Endothelial cell of umbilical vein (primary cell): ENCODE results near the gene EFNB3. TPM values are rescaled to one million over a fixed set of nuclear protein-coding genes. Genes with fewer than 3 reads are reported as not detected.

Source experiments
- BruUV-seq: library from RNA; stranded (reverse); fragments of 400-500 nt; replicated peaks from 2 replicates; lab custom pipeline; 2021; lab: Mats Ljungman, UMichigan
- CTCF ChIA-PET: fragments of 300-600, 350-600 bp; sonication (Branson Sonifier 250); formaldehyde crosslinking; loops from one replicate; lab custom pipeline; 2021; ENCODE audit warnings: antibody characterized with exemption, inconsistent platforms; lab: Charles Lee
- POLR2A ChIA-PET: fragments of 300-600, 350-600 bp; sonication (Branson Sonifier 250); formaldehyde crosslinking; loops from one replicate; lab custom pipeline; 2021; ENCODE audit warnings: antibody characterized with exemption, inconsistent platforms; lab: Charles Lee
- DNase-seq: peaks from one replicate; pipeline ENCODE4 v3.0.0-alpha.2; 2011; ENCODE audit warnings: low read depth, low spot score
- FAIRE-seq: peaks from 2 replicates; lab custom pipeline; 2011; peaks lifted over from hg19 to GRCh38; lab: Jason Lieb, UNC
- H2AFZ ChIP-seq: 2 replicates; pipeline ENCODE4 v1.6.0; 2012; ENCODE audit warnings: low read depth, low read length, control low read depth, inconsistent platforms
- H3K27ac ChIP-seq: 2 replicates; pipeline ENCODE4 v1.5.1; 2011; ENCODE audit warnings: low read depth, mild to moderate bottlenecking, control low read depth, low read length, moderate library complexity; ENCODE audit not compliant: insufficient read depth
- H3K27me3 ChIP-seq, 2 experiments: 2 replicates each; pipeline versions ENCODE4 v1.6.0 to v1.6.1; 2011; ENCODE audit warnings: low read length in 2 of 2, mixed read lengths in 1 of 2; ENCODE audit not compliant: control insufficient read depth in 2 of 2, insufficient read depth in 2 of 2
- H3K36me3 ChIP-seq, 2 experiments: 2 replicates in 1 of 2; 3 replicates in 1 of 2; pipeline ENCODE4 v1.5.1; 2011; ENCODE audit warnings: low read length in 2 of 2, mild to moderate bottlenecking in 1 of 2, moderate library complexity in 1 of 2; ENCODE audit not compliant: control insufficient read depth in 2 of 2, insufficient read depth in 2 of 2; ENCODE audit errors: extremely low read depth in 1 of 2
- H3K4me1 ChIP-seq: 3 replicates; pipeline ENCODE4 v1.5.1; 2011; ENCODE audit warnings: mild to moderate bottlenecking, low read length; ENCODE audit not compliant: control insufficient read depth, insufficient read depth; ENCODE audit errors: extremely low read depth
- H3K4me2 ChIP-seq: 2 replicates; pipeline ENCODE4 v1.6.1; 2011; ENCODE audit warnings: low read length, control low read depth, mixed read lengths; ENCODE audit not compliant: insufficient read depth
- H3K4me3 ChIP-seq, 3 experiments: fragments of 200-600 bp in 1 of 3; sonication (generic), shearing (Covaris generic) in 1 of 3; replicated peaks in 1 of 3; 2 replicates each; pipeline ENCODE4 v1.5.1; 2011 to 2016; ENCODE audit warnings: control low read depth in 3 of 3, low read length in 3 of 3, mild to moderate bottlenecking in 2 of 3, inconsistent platforms in 1 of 3, low read depth in 1 of 3, moderate library complexity in 1 of 3; ENCODE audit not compliant: insufficient read depth in 1 of 3
- H3K79me2 ChIP-seq: 2 replicates; pipeline ENCODE4 v1.6.0; 2012; ENCODE audit warnings: low read length, inconsistent platforms; ENCODE audit not compliant: control insufficient read depth, insufficient read depth
- H3K9ac ChIP-seq: replicated peaks from 2 replicates; pipeline ENCODE3; 2011; ENCODE audit warnings: low read length, control low read depth; ENCODE audit not compliant: insufficient read depth; ENCODE audit errors: extremely low read depth
- H3K9me1 ChIP-seq: replicated peaks from 3 replicates; pipeline ENCODE4 v1.6.0; 2011; ENCODE audit warnings: mild to moderate bottlenecking, low read length; ENCODE audit not compliant: control insufficient read depth, insufficient read depth; ENCODE audit errors: extremely low read depth
- H3K9me3 ChIP-seq: replicated peaks from 2 replicates; pipeline ENCODE4 v1.5.1; 2012; ENCODE audit warnings: low read length, inconsistent platforms; ENCODE audit not compliant: control insufficient read depth, insufficient read depth
- H4K20me1 ChIP-seq: replicated peaks from 2 replicates; pipeline ENCODE3; 2011; ENCODE audit warnings: mild to moderate bottlenecking, low read length; ENCODE audit not compliant: control insufficient read depth, insufficient read depth; ENCODE audit errors: extremely low read depth
- EZH2 ChIP-seq: IDR thresholded peaks from 2 replicates; pipeline ENCODE4 v1.6.1; 2012; ENCODE audit warnings: borderline replicate concordance, low read depth, mild to moderate bottlenecking, moderate library complexity, low read length, inconsistent platforms; ENCODE audit not compliant: severe bottlenecking
- MYC ChIP-seq: IDR thresholded peaks from one replicate; pipeline ENCODE4 v1.6.1; 2011; ENCODE audit warnings: mild to moderate bottlenecking, low read depth, low read length
- POLR2A ChIP-seq: IDR thresholded peaks from 2 replicates; pipeline ENCODE4 v1.6.1; 2012; ENCODE audit warnings: low read depth, mild to moderate bottlenecking, control low read depth, low read length
- POLR2AphosphoS5 ChIP-seq: IDR thresholded peaks from 2 replicates; pipeline ENCODE4 v1.6.1; 2012; ENCODE audit warnings: low read depth, mild to moderate bottlenecking, control low read depth, low read length, moderate library complexity; ENCODE audit not compliant: insufficient read depth
- dilution Hi-C: fragments of 300-500 bp; cut with MboI; formaldehyde crosslinking; loops from one replicate; pipeline ENCODE4 v1.15.0; 2019; ENCODE audit warnings: low sequenced_read_pairs; ENCODE audit not compliant: extremely low pct_ligation_motif_present
- intact Hi-C: fragments of 100-400 bp; cut with micrococcal nuclease; formaldehyde crosslinking; loops from one replicate; pipeline ENCODE4 v1.10.0; 2022
- polyA plus RNA-seq, 4 experiments: library from polyadenylated mRNA; depleted of rRNA in 3 of 4; stranded (reverse) in 3 of 4; unstranded in 1 of 4; fragments of >200 nt; gene quantifications; 2 replicates each; pipeline versions ENCODE4 v1.2.1 to v1.2.3, GENCODE V29; 2011 to 2012; ENCODE audit warnings: missing spikeins in 1 of 4
- total RNA-seq: library from RNA; stranded (reverse); gene quantifications from 2 replicates; pipeline ENCODE4 v1.2.3, GENCODE V29; 2021
- TF ChIP-seq, protein P1 (sequence below): IDR thresholded peaks from 2 replicates; pipeline ENCODE4 v1.6.1; 2011; ENCODE audit not compliant: insufficient read depth, insufficient read length
- TF ChIP-seq, protein P2 (sequence below), 2 donors: IDR thresholded peaks; 1 replicate in 1 of 2; 2 replicates in 1 of 2; pipeline ENCODE4 v1.5.1; 2011; ENCODE audit warnings: low read length in 2 of 2, mild to moderate bottlenecking in 2 of 2, moderate library complexity in 2 of 2, control low read depth in 1 of 2, inconsistent platforms in 1 of 2, low read depth in 1 of 2; ENCODE audit not compliant: insufficient read depth in 1 of 2; ENCODE audit errors: extremely low read depth in 1 of 2

Gene EFNB3
- total and polyA plus RNA-seq, 2 donors (not counting 3 experiments of a cell fraction or from before 2014, with no cell fraction given): 1.1 to 2.9 TPM

DNA sequence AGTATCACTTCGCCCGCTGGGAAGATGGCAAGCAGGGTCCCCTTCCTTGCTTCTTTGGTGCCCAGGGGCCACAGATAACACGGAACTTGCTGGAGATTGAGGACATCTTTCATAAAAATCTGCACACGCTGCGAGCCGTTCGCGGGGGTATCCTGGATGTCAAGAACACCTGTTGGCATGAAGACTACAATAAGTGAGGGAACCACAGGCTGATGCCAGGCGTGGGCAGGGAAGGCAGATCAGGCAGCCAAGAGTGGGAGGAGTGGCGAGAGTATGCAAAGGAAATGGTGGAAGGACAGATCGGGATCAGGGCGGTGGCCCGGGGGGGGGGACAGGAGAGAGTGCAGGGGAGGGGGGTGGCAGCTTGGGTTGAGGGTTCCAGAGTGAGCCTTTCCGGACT lies 34.7 kb downstream of the EFNB3 start:
- dilution Hi-C loops: no loop called here

More for the DNA sequence above, 34.7 kb downstream of the EFNB3 start:
- no peak overlapping the region for H3K9ac ChIP-seq
- H2AFZ ChIP-seq: no peak overlapping the region
- POLR2A ChIA-PET: no interaction called here
- FAIRE-seq: no peak
- TF ChIP-seq POLR2AphosphoS5 (no peak), POLR2A (no peak), MYC (no peak), EZH2 (no peak)
- TF ChIP-seq, protein P1, sequence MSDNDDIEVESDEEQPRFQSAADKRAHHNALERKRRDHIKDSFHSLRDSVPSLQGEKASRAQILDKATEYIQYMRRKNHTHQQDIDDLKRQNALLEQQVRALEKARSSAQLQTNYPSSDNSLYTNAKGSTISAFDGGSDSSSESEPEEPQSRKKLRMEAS: no peak
- TF ChIP-seq, protein P2, sequence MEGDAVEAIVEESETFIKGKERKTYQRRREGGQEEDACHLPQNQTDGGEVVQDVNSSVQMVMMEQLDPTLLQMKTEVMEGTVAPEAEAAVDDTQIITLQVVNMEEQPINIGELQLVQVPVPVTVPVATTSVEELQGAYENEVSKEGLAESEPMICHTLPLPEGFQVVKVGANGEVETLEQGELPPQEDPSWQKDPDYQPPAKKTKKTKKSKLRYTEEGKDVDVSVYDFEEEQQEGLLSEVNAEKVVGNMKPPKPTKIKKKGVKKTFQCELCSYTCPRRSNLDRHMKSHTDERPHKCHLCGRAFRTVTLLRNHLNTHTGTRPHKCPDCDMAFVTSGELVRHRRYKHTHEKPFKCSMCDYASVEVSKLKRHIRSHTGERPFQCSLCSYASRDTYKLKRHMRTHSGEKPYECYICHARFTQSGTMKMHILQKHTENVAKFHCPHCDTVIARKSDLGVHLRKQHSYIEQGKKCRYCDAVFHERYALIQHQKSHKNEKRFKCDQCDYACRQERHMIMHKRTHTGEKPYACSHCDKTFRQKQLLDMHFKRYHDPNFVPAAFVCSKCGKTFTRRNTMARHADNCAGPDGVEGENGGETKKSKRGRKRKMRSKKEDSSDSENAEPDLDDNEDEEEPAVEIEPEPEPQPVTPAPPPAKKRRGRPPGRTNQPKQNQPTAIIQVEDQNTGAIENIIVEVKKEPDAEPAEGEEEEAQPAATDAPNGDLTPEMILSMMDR (IDR thresholded peaks at IDR 0.05; ENCODE audit: extremely low read depth in 1 of 2, insufficient read depth in 1 of 2, low read depth in 1 of 2, low read length in 2 of 2): no peak
- H3K36me3 ChIP-seq: no peaks in the 10 kb centered on the region
- no peak for DNase-seq
- no peak overlapping the region for H3K4me3 ChIP-seq
- no TSS peak for BruUV-seq
- intact Hi-C loops: loop anchor here (5.0 kb wide), 1 partner anchor 83 kb away; no protein-coding TSS in a partner anchor
- H4K20me1 ChIP-seq: no peaks in the 10 kb centered on the region
- no peaks in the 10 kb centered on the region for H3K9me1 ChIP-seq
- H3K79me2 ChIP-seq: no peaks in the 10 kb centered on the region
- peaks cover 2% of the 10 kb centered on the region for H3K4me1 ChIP-seq
- no peak overlapping the region for H3K27ac ChIP-seq
- no peaks in the 10 kb centered on the region for H3K9me3 ChIP-seq
- peaks cover 6 to 7% of the 10 kb centered on the region in 2 experiments for H3K27me3 ChIP-seq
- CTCF ChIA-PET: interaction anchor here (0.6 to 1.4 kb wide), 2 partner anchors 31 to 321 kb away, joined by 3 to 4 read pairs; no protein-coding TSS in a partner anchor
- no peak overlapping the region for H3K4me2 ChIP-seq
